ENCODE results near the gene NCKAP5.

The NCKAP5 gene

GRCh38 chr2:132782176-132782783 is 786.0 kb downstream of the NCKAP5 start:
- in situ Hi-C loops (cut with MboI; ENCODE audit: low pct_unique_long_range_greater_than_20kb, low sequenced_read_pairs, unreplicated experiment) = no loop called here
- no peak for TF ChIP-seq CTCF (IDR thresholded peaks at IDR 0.05; ENCODE audit: extremely low read depth, insufficient read depth, missing control alignments)

GRCh38 chr2:132780651-132781050 is 787.6 kb downstream of the NCKAP5 start:
- DNase-seq (ENCODE audit: low spot score) = no peak
- TF ChIP-seq CTCF (IDR thresholded peaks at IDR 0.05; ENCODE audit: extremely low read depth, insufficient read depth, missing control alignments) = no peak
- in situ Hi-C loops (cut with MboI; ENCODE audit: low pct_unique_long_range_greater_than_20kb, low sequenced_read_pairs, unreplicated experiment) = no loop called here

More at GRCh38 chr2:132782176-132782783, 786.0 kb downstream of the NCKAP5 start:
- no peak for DNase-seq (ENCODE audit: low spot score)

- TF ChIP-seq CTCF (IDR thresholded peaks at IDR 0.05; ENCODE audit: extremely low read depth, insufficient read depth, missing control alignments) = no peak
Observed at GRCh38 chr2:132779206-132779721, 789.0 kb downstream of the NCKAP5 start.

GRCh38 chr2:132776287-132776686 is 792.0 kb downstream of the NCKAP5 start:
- TF ChIP-seq CTCF (IDR thresholded peaks at IDR 0.05; ENCODE audit: extremely low read depth, insufficient read depth, missing control alignments) = no peak
- DNase-seq (ENCODE audit: low spot score) = no peak
- in situ Hi-C loops (cut with MboI; ENCODE audit: low pct_unique_long_range_greater_than_20kb, low sequenced_read_pairs, unreplicated experiment) = no loop called here

More at GRCh38 chr2:132779206-132779721, 789.0 kb downstream of the NCKAP5 start:
- in situ Hi-C loops (cut with MboI; ENCODE audit: low pct_unique_long_range_greater_than_20kb, low sequenced_read_pairs, unreplicated experiment) = no loop called here
- DNase-seq (ENCODE audit: low spot score) = no peak

GRCh38 chr2:132774189-132774588 is 794.1 kb downstream of the NCKAP5 start:
- DNase-seq (ENCODE audit: low spot score) = no peak
- TF ChIP-seq CTCF (IDR thresholded peaks at IDR 0.05; ENCODE audit: extremely low read depth, insufficient read depth, missing control alignments) = no peak
- in situ Hi-C loops (cut with MboI; ENCODE audit: low pct_unique_long_range_greater_than_20kb, low sequenced_read_pairs, unreplicated experiment) = no loop called here

- DNase-seq (ENCODE audit: low spot score) = no peak
- in situ Hi-C loops (cut with MboI; ENCODE audit: low pct_unique_long_range_greater_than_20kb, low sequenced_read_pairs, unreplicated experiment) = no loop called here
- TF ChIP-seq CTCF (IDR thresholded peaks at IDR 0.05; ENCODE audit: extremely low read depth, insufficient read depth, missing control alignments) = no peak
Observed at GRCh38 chr2:132773331-132773730, 794.9 kb downstream of the NCKAP5 start.
